ENCODE measurements around the gene NAV2.

The NAV2 gene

GRCh38 chr11:20065406-20065805 is 352.8 kb downstream of the NAV2 start:
- TF ChIP-seq CTCF (conservative IDR thresholded peaks at IDR 0.05; ENCODE audit: control insufficient read depth, insufficient read depth, low read depth, low read length) = no peak
- DNase-seq (ENCODE audit: low read depth) = no peak
- H3K4me3 ChIP-seq (ENCODE audit: control insufficient read depth, low read depth, low read length) = no peak overlapping the region

GRCh38 chr11:20066013-20066782 is 353.6 kb downstream of the NAV2 start:
- no peak overlapping the region for H3K4me3 ChIP-seq (ENCODE audit: control insufficient read depth, low read depth, low read length)
- no peak for DNase-seq (ENCODE audit: low read depth)
- TF ChIP-seq CTCF (conservative IDR thresholded peaks at IDR 0.05; ENCODE audit: control insufficient read depth, insufficient read depth, low read depth, low read length) = no peak

GRCh38 chr11:20066783-20067156 is 354.1 kb downstream of the NAV2 start:
- DNase-seq (ENCODE audit: low read depth) = no peak
- TF ChIP-seq CTCF (conservative IDR thresholded peaks at IDR 0.05; ENCODE audit: control insufficient read depth, insufficient read depth, low read depth, low read length) = no peak
- H3K4me3 ChIP-seq (ENCODE audit: control insufficient read depth, low read depth, low read length) = no peak overlapping the region

- DNase-seq (ENCODE audit: low read depth) = no peak
- no peak for TF ChIP-seq CTCF (conservative IDR thresholded peaks at IDR 0.05; ENCODE audit: control insufficient read depth, insufficient read depth, low read depth, low read length)
- H3K4me3 ChIP-seq (ENCODE audit: control insufficient read depth, low read depth, low read length) = no peak overlapping the region
Observed at GRCh38 chr11:20067665-20068064, 355.0 kb downstream of the NAV2 start.

GRCh38 chr11:20068691-20069090 is 356.1 kb downstream of the NAV2 start:
- no peak overlapping the region for H3K4me3 ChIP-seq (ENCODE audit: control insufficient read depth, low read depth, low read length)
- TF ChIP-seq CTCF (conservative IDR thresholded peaks at IDR 0.05; ENCODE audit: control insufficient read depth, insufficient read depth, low read depth, low read length) = no peak
- no peak for DNase-seq (ENCODE audit: low read depth)

- no peak for DNase-seq (ENCODE audit: low read depth)
- no peak overlapping the region for H3K4me3 ChIP-seq (ENCODE audit: control insufficient read depth, low read depth, low read length)
- TF ChIP-seq CTCF (conservative IDR thresholded peaks at IDR 0.05; ENCODE audit: control insufficient read depth, insufficient read depth, low read depth, low read length) = no peak
Observed at GRCh38 chr11:20070459-20070858, 357.8 kb downstream of the NAV2 start.
